Keratinocyte (primary cell): ENCODE data around the gene ZBTB20. TPM values are rescaled to one million over a fixed set of nuclear protein-coding genes. Genes with fewer than 3 reads are reported as not detected.
A peak's percentile ranks its signal among the peaks of the same experiment; 100 is the strongest.

ENCODE experiments used
- DNase-seq: peaks from one replicate; pipeline ENCODE4 v3.0.0-alpha.2; 2011; ENCODE audit warnings: low read depth, missing footprints, low spot score
- FAIRE-seq: peaks from 2 replicates; lab custom pipeline; 2011; peaks lifted over from hg19 to GRCh38; lab: Jason Lieb, UNC
- H2AFZ ChIP-seq: 2 replicates; pipeline ENCODE4 v1.6.0; 2012; ENCODE audit warnings: low read length, control low read depth, inconsistent platforms; ENCODE audit not compliant: control insufficient read depth
- H3K27ac ChIP-seq: 2 replicates; pipeline ENCODE4 v1.5.1; 2011; ENCODE audit warnings: low read length; ENCODE audit not compliant: control insufficient read depth, insufficient read depth
- H3K27me3 ChIP-seq: 3 replicates; pipeline ENCODE4 v1.6.0; 2011; ENCODE audit warnings: low read length; ENCODE audit not compliant: control insufficient read depth, insufficient read depth; ENCODE audit errors: extremely low read depth
- H3K36me3 ChIP-seq, 2 experiments: 2 replicates in 1 of 2; 3 replicates in 1 of 2; pipeline ENCODE4 v1.5.1; 2011; ENCODE audit warnings: low read length in 2 of 2, mild to moderate bottlenecking in 1 of 2; ENCODE audit not compliant: control insufficient read depth in 2 of 2, insufficient read depth in 2 of 2; ENCODE audit errors: extremely low read depth in 1 of 2
- H3K4me1 ChIP-seq: 3 replicates; pipeline ENCODE4 v1.5.1; 2011; ENCODE audit warnings: low read length; ENCODE audit not compliant: control insufficient read depth, insufficient read depth; ENCODE audit errors: extremely low read depth
- H3K4me2 ChIP-seq: 3 replicates; pipeline ENCODE4 v1.6.0; 2011; ENCODE audit warnings: low read depth, low read length; ENCODE audit not compliant: control insufficient read depth, insufficient read depth; ENCODE audit errors: extremely low read depth
- H3K4me3 ChIP-seq, 3 experiments: fragments of 200-600 bp in 1 of 3; sonication (generic) in 1 of 3; 2 replicates in 2 of 3; 3 replicates in 1 of 3; pipeline ENCODE4 v1.5.1; 2011 to 2016; ENCODE audit warnings: low read length in 3 of 3, mild to moderate bottlenecking in 3 of 3, control low read depth in 2 of 3, inconsistent platforms in 1 of 3, low read depth in 1 of 3, mixed read lengths in 1 of 3, mixed run types in 1 of 3, moderate library complexity in 1 of 3; ENCODE audit not compliant: control insufficient read depth in 2 of 3, insufficient read depth in 2 of 3; ENCODE audit errors: extremely low read depth in 1 of 3
- H3K79me2 ChIP-seq: 2 replicates; pipeline ENCODE4 v1.6.0; 2012; ENCODE audit warnings: low read length; ENCODE audit not compliant: control insufficient read depth, insufficient read depth
- H3K9ac ChIP-seq: 3 replicates; pipeline ENCODE4 v1.6.0; 2011; ENCODE audit warnings: low read length; ENCODE audit not compliant: control insufficient read depth, insufficient read depth; ENCODE audit errors: extremely low read depth
- H3K9me1 ChIP-seq: 3 replicates; pipeline ENCODE4 v1.6.0; 2011; ENCODE audit warnings: low read length; ENCODE audit not compliant: control insufficient read depth, insufficient read depth; ENCODE audit errors: extremely low read depth
- H3K9me3 ChIP-seq: 2 replicates; pipeline ENCODE4 v1.5.1; 2012; ENCODE audit warnings: low read depth, low read length; ENCODE audit not compliant: control insufficient read depth
- H4K20me1 ChIP-seq: 3 replicates; pipeline ENCODE4 v1.6.0; 2011; ENCODE audit warnings: low read length; ENCODE audit not compliant: control insufficient read depth, insufficient read depth; ENCODE audit errors: extremely low read depth
- CTCF ChIP-seq, 3 experiments: IDR thresholded peaks in 1 of 3; conservative IDR thresholded peaks in 1 of 3; optimal IDR thresholded peaks in 1 of 3; 2 replicates in 2 of 3; 3 replicates in 1 of 3; pipeline versions ENCODE3 to v1.5.1; 2011; ENCODE audit warnings: low read length in 3 of 3, mild to moderate bottlenecking in 3 of 3, moderate library complexity in 2 of 3, control low read depth in 1 of 3, inconsistent platforms in 1 of 3; ENCODE audit not compliant: insufficient read depth in 2 of 3; ENCODE audit errors: extremely low read depth in 1 of 3
- EZH2 ChIP-seq: IDR thresholded peaks from one replicate; pipeline ENCODE4 v1.6.1; 2012; ENCODE audit warnings: inconsistent platforms, mild to moderate bottlenecking, low read length, moderate library complexity
- dilution Hi-C: fragments of 300-500 bp; cut with MboI; formaldehyde crosslinking; loops from one replicate; pipeline ENCODE4 v1.7.0; 2020; ENCODE audit warnings: low sequenced_read_pairs; ENCODE audit not compliant: extremely low pct_ligation_motif_present
- polyA plus RNA-seq, 5 experiments: library from polyadenylated mRNA; depleted of rRNA in 3 of 5; stranded (reverse) in 3 of 5; stranded (forward) in 1 of 5; unstranded in 1 of 5; fragments of >200 nt; gene quantifications; 1 replicate in 1 of 5; 2 replicates in 3 of 5; 3 replicates in 1 of 5; pipeline versions ENCODE4 v1.2.1 to v1.2.3, GENCODE V29; 2011 to 2012; ENCODE audit warnings: missing spikeins in 2 of 5, low read depth in 1 of 5, low replicate concordance in 1 of 5

Gene ZBTB20
- polyA plus RNA-seq, 1 donor (not counting 4 experiments of a cell fraction or from before 2014, with no cell fraction given), result 0.52 TPM

GRCh38 chr3:114551770-114552526, 595.1 kb downstream of the ZBTB20 start:
- peak; percentile 86 for FAIRE-seq
- peak overlapping the region; percentile 28 for H2AFZ ChIP-seq
- no peaks in the 10 kb centered on the region for H3K79me2 ChIP-seq
- DNase-seq, result peak; percentile 9
- no peaks in the 10 kb centered on the region for H3K27me3 ChIP-seq
- no peak overlapping the region for H3K4me3 ChIP-seq
- no peak for TF ChIP-seq EZH2
- TF ChIP-seq CTCF (optimal IDR thresholded peaks at IDR 0.05 in 1 of 3, IDR thresholded peaks at IDR 0.05 in 1 of 3, conservative IDR thresholded peaks at IDR 0.05 in 1 of 3; ENCODE audit: extremely low read depth in 1 of 3, insufficient read depth in 2 of 3, low read length in 3 of 3), result no peak
- no peaks in the 10 kb centered on the region for H3K9me3 ChIP-seq
- dilution Hi-C loops, result no loop called here
- no peaks in the 10 kb centered on the region for H3K36me3 ChIP-seq
- H3K4me2 ChIP-seq, result peak overlapping the region; percentile 27
- peak overlapping the region; percentile 40 for H3K27ac ChIP-seq
- no peaks in the 10 kb centered on the region for H4K20me1 ChIP-seq
- peaks cover 8% of the 10 kb centered on the region for H3K4me1 ChIP-seq
- no peak overlapping the region for H3K9ac ChIP-seq
- no peaks in the 10 kb centered on the region for H3K9me1 ChIP-seq

- TF ChIP-seq CTCF (optimal IDR thresholded peaks at IDR 0.05 in 1 of 3, IDR thresholded peaks at IDR 0.05 in 1 of 3, conservative IDR thresholded peaks at IDR 0.05 in 1 of 3; ENCODE audit: extremely low read depth in 1 of 3, insufficient read depth in 2 of 3, low read length in 3 of 3), result no peak
- H3K36me3 ChIP-seq, result no peaks in the 10 kb centered on the region
- no peak overlapping the region for H3K9ac ChIP-seq
- no peak overlapping the region for H2AFZ ChIP-seq
- DNase-seq (no peak), FAIRE-seq (no peak)
- H3K4me2 ChIP-seq, result no peak overlapping the region
- H3K9me1 ChIP-seq, result no peaks in the 10 kb centered on the region
- no peaks in the 10 kb centered on the region for H3K27me3 ChIP-seq
- peaks cover 8% of the 10 kb centered on the region for H3K4me1 ChIP-seq
- no peaks in the 10 kb centered on the region for H3K9me3 ChIP-seq
- dilution Hi-C loops, result no loop called here
- H3K27ac ChIP-seq, result no peak overlapping the region
- no peak overlapping the region for H3K4me3 ChIP-seq
- no peaks in the 10 kb centered on the region for H3K79me2 ChIP-seq
- no peaks in the 10 kb centered on the region for H4K20me1 ChIP-seq
Measured at GRCh38 chr3:114550165-114550564, 596.9 kb downstream of the ZBTB20 start.
